Smooth muscle cell (in vitro differentiated cells): Measurements from ENCODE around the gene HSPA12A. TPM values are rescaled to one million over a fixed set of nuclear protein-coding genes. Genes with fewer than 3 reads are reported as not detected.

ENCODE experiments used
- DNase-seq: peaks from one replicate; lab custom pipeline; 2025; ENCODE audit not compliant: unreplicated experiment; lab: John Stamatoyannopoulos, UW
- H2AFZ ChIP-seq: fragments of 200-600 bp; sonication (generic); 2 replicates; pipeline ENCODE4 v1.6.0; 2016; ENCODE audit warnings: antibody characterized with exemption, low read depth, mild to moderate bottlenecking
- H3F3A ChIP-seq: fragments of 200-600 bp; sonication (generic); 2 replicates; pipeline ENCODE4 v1.6.0; 2017; ENCODE audit warnings: antibody characterized with exemption, low read depth
- H3K27ac ChIP-seq: fragments of 200-600 bp; sonication (generic); 2 replicates; pipeline ENCODE4 v1.5.1; 2016; ENCODE audit warnings: low read depth, mild to moderate bottlenecking
- H3K27me3 ChIP-seq: fragments of 200-600 bp; sonication (generic); 2 replicates; pipeline ENCODE4 v1.6.1; 2016; ENCODE audit warnings: low read depth, mild to moderate bottlenecking
- H3K36me3 ChIP-seq: fragments of 200-600 bp; sonication (generic); 2 replicates; pipeline ENCODE4 v1.5.1; 2016; ENCODE audit warnings: low read depth
- H3K4me1 ChIP-seq: fragments of 200-600 bp; sonication (generic); 2 replicates; pipeline ENCODE4 v1.5.1; 2016; ENCODE audit warnings: low read depth
- H3K4me2 ChIP-seq: fragments of 200-600 bp; sonication (generic); 2 replicates; pipeline ENCODE4 v1.6.0; 2016; ENCODE audit warnings: mild to moderate bottlenecking
- H3K4me3 ChIP-seq: fragments of 200-600 bp; sonication (generic); 2 replicates; pipeline ENCODE4 v1.5.1; 2016; ENCODE audit warnings: mild to moderate bottlenecking
- H3K79me2 ChIP-seq: fragments of 200-600 bp; sonication (generic); 2 replicates; pipeline ENCODE4 v1.6.0; 2016; ENCODE audit warnings: low read depth, mild to moderate bottlenecking
- H3K9ac ChIP-seq: fragments of 200-600 bp; sonication (generic); 2 replicates; pipeline ENCODE4 v1.6.0; 2016; ENCODE audit warnings: low read depth
- H3K9me3 ChIP-seq: fragments of 200-600 bp; sonication (generic); replicated peaks from 2 replicates; pipeline ENCODE4 v1.5.1; 2016; ENCODE audit warnings: low read depth
- H4K20me1 ChIP-seq: fragments of 200-600 bp; sonication (generic); 2 replicates; pipeline ENCODE4 v1.6.0; 2016; ENCODE audit warnings: low read depth
- WGBS: methylation state at CpG from one replicate; pipeline ENCODE4 v1.1.7; 2016; ENCODE audit warnings: low lambda C conversion rate; 5-methylcytosine and 5-hydroxymethylcytosine counted together
- polyA plus RNA-seq: library from polyadenylated mRNA; unstranded; fragments of >200 nt; fragmentation: Nextera tagmentation; extraction: Ambion mirVana; gene quantifications from 2 replicates; pipeline ENCODE4 v1.2.1, GENCODE V29; 2016
- total RNA-seq: library from RNA; depleted of rRNA; stranded (reverse); fragments of >200 nt; gene quantifications from 2 replicates; pipeline ENCODE4 v1.2.3, GENCODE V29; 2014
- TF ChIP-seq, protein P1 (sequence below): fragments of 200-600 bp; sonication (generic); IDR thresholded peaks from 2 replicates; pipeline ENCODE4 v1.5.1; 2017; ENCODE audit warnings: borderline replicate concordance, mild to moderate bottlenecking, antibody characterized with exemption; ENCODE audit not compliant: insufficient read depth, poor library complexity, severe bottlenecking

The HSPA12A gene
- total and polyA plus RNA-seq, 2 experiments from 2014 or later, result 5.3 to 6.4 TPM

DNA sequence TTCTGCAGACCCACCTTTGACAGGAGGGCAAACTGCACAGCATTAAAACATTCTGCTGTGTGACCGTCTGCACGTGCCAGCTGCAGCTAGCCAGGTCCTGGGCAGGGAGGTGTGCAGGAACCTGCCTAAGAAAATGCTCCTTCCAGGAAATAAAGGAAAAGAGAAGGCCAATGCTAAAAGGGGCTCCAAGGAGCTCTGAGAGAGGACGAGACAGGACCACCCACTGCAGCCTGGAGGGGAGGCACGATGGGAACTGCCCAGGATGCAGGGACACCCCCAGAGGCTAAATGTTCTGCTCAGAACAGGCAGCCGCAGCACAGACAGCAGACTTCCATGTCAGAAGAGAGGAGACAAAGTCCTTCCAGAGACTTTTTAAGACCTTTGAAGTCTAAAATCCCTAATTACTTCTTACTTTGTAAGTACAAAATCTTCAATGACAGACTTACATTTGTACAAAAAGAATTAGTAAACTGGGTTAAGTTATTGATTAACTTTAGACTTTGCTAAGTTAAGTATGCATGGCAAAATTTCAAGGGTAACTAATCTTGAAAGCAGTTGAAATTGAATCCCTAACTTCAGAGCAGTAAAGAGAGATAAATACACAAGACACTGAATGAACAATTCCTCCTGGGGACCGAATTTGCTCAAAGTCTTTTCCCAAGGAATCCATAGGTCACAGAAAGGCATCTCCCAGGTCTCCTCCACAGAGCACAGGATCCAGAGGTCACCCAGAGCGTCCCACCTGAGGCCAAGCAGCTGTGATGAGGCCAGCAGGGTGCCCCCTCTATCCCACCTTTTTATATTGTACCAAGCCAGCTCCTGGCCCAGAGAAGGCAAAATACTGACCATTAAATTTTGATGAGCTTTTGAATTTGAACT is 21.5 kb downstream of the HSPA12A start:
- peak overlapping the region; percentile 50 for H3K27ac ChIP-seq
- peak overlapping the region; percentile 50 for H3K4me2 ChIP-seq
- H2AFZ ChIP-seq, result no peak overlapping the region
- peaks cover 22% of the 10 kb centered on the region for H3K4me1 ChIP-seq
- H3K4me3 ChIP-seq, result no peak overlapping the region
- DNase-seq, result no peak
- H3K9me3 ChIP-seq, result no peaks in the 10 kb centered on the region
- no peaks in the 10 kb centered on the region for H3K36me3 ChIP-seq
- H3F3A ChIP-seq, result no peaks in the 10 kb centered on the region
- no peaks in the 10 kb centered on the region for H3K27me3 ChIP-seq
- peaks cover 7% of the 10 kb centered on the region for H4K20me1 ChIP-seq
- TF ChIP-seq, protein P1, sequence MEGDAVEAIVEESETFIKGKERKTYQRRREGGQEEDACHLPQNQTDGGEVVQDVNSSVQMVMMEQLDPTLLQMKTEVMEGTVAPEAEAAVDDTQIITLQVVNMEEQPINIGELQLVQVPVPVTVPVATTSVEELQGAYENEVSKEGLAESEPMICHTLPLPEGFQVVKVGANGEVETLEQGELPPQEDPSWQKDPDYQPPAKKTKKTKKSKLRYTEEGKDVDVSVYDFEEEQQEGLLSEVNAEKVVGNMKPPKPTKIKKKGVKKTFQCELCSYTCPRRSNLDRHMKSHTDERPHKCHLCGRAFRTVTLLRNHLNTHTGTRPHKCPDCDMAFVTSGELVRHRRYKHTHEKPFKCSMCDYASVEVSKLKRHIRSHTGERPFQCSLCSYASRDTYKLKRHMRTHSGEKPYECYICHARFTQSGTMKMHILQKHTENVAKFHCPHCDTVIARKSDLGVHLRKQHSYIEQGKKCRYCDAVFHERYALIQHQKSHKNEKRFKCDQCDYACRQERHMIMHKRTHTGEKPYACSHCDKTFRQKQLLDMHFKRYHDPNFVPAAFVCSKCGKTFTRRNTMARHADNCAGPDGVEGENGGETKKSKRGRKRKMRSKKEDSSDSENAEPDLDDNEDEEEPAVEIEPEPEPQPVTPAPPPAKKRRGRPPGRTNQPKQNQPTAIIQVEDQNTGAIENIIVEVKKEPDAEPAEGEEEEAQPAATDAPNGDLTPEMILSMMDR, result no peak
- WGBS, result 51% methylated on average over 7 of the region's 7 CpGs
- no peaks in the 10 kb centered on the region for H3K79me2 ChIP-seq
- no peak overlapping the region for H3K9ac ChIP-seq

DNA sequence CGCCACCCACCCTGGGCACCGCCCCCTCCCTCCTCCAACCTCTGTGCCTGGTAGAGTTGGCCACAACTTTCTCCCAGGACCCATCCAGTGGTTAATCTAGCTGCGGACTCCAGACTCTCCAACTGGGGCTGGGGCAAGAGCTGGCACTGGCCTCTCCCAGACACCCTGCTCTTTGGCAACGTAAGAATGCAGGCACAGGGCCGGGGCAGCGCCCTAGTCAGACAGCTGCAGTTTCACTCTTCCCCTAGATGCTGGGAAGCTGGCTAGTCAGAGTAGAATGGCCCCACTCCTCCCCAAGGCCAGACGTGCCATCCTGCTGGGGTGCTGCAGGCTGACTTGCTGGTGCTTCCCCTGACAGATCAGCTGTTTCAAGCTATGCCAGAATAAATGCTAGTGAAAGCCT is 22.1 kb downstream of the HSPA12A start:
- Histone ChIP-seq H3K36me3 (no peaks in the 10 kb centered on the region), H2AFZ (no peak overlapping the region), H3K9ac (no peak overlapping the region), H3K4me3 (no peak overlapping the region), H3F3A (no peaks in the 10 kb centered on the region), H3K9me3 (no peaks in the 10 kb centered on the region), H3K27ac (no peak overlapping the region), H3K27me3 (no peaks in the 10 kb centered on the region), H4K20me1 (peaks cover 14% of the 10 kb centered on the region), H3K4me2 (peak overlapping the region; percentile 50), H3K4me1 (peaks cover 22% of the 10 kb centered on the region), H3K79me2 (no peaks in the 10 kb centered on the region)
- 59% methylated on average over 7 of the region's 7 CpGs for WGBS
- no peak for DNase-seq
- TF ChIP-seq, protein P1, result no peak

DNA sequence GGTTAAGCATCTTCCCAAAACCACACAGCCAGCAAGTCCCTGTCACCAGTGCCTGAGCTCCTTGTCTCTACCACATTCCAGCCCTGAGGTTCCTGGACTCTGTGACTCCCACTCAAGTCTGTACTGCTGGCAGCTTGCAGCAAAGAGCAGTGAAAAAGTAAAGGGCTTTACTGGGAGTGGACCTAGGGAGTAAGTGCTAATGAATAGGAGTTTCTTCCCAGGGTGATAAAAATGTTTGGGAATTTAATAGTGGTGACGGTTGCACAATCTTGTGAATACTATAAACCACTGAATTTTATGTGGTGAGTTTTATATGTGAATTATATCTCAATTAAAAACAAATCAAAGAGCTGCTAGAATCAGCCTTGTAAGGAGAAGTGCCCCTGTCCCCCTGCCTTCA is 22.6 kb downstream of the HSPA12A start:
- TF ChIP-seq, protein P1, result no peak
- H3K79me2 ChIP-seq, result no peaks in the 10 kb centered on the region
- H3K9ac ChIP-seq, result no peak overlapping the region
- peaks cover 22% of the 10 kb centered on the region for H3K4me1 ChIP-seq
- no peaks in the 10 kb centered on the region for H3F3A ChIP-seq
- H3K4me2 ChIP-seq, result peak overlapping the region; percentile 8
- no peaks in the 10 kb centered on the region for H3K27me3 ChIP-seq
- no peak overlapping the region for H2AFZ ChIP-seq
- DNase-seq, result no peak
- peaks cover 16% of the 10 kb centered on the region for H4K20me1 ChIP-seq
- H3K4me3 ChIP-seq, result no peak overlapping the region
- WGBS, result 50% methylated on average over 1 of the region's 1 CpG
- H3K36me3 ChIP-seq, result no peaks in the 10 kb centered on the region
- no peak overlapping the region for H3K27ac ChIP-seq
- no peaks in the 10 kb centered on the region for H3K9me3 ChIP-seq
